Type B pancreatic cell (in vitro differentiated cells): Measurements from ENCODE around the gene POFUT2. TPM values are rescaled to one million over a fixed set of nuclear protein-coding genes. Genes with fewer than 3 reads are reported as not detected.

Experiments
- DNase-seq: peaks from one replicate; pipeline ENCODE4 v3.0.0; 2021; ENCODE audit warnings: mixed read lengths; ENCODE audit not compliant: unreplicated experiment; ENCODE audit errors: extremely low spot score
- H3K27ac Mint-ChIP-seq: 2 replicates; pipeline ENCODE4 v1.8.0; 2021; ENCODE audit warnings: mild to moderate bottlenecking, mixed read lengths
- H3K27me3 Mint-ChIP-seq: 2 replicates; pipeline ENCODE4 v1.8.0; 2021; ENCODE audit warnings: mixed read lengths
- H3K36me3 Mint-ChIP-seq: 2 replicates; pipeline ENCODE4 v1.8.0; 2021; ENCODE audit warnings: mixed read lengths
- H3K4me1 Mint-ChIP-seq: one replicate; pipeline ENCODE4 v1.8.0; 2021; ENCODE audit warnings: mixed read lengths; ENCODE audit not compliant: unreplicated experiment
- H3K4me3 Mint-ChIP-seq: 2 replicates; pipeline ENCODE4 v1.8.0; 2021; ENCODE audit warnings: mild to moderate bottlenecking, mixed read lengths
- H3K9me3 Mint-ChIP-seq: 2 replicates; pipeline ENCODE4 v1.8.0; 2021; ENCODE audit warnings: mixed read lengths
- total RNA-seq: library from RNA; stranded (reverse); gene quantifications from 2 replicates; pipeline ENCODE4 v1.2.1, GENCODE V29; 2021; ENCODE audit warnings: low replicate concordance
- TF ChIP-seq, protein P1 (sequence below): fragments of 200-600 bp; sonication (generic); conservative IDR thresholded peaks from 2 replicates; pipeline ENCODE4 v1.5.0; 2021; ENCODE audit warnings: antibody characterized with exemption, mild to moderate bottlenecking

POFUT2 gene
- total RNA-seq, 1 donor from 2014 or later: 52.8 TPM

GRCh38 chr21:45224189-45224938, 63.3 kb downstream of the POFUT2 start:
- H3K4me3 Mint-ChIP-seq: no peak overlapping the region
- H3K4me1 Mint-ChIP-seq: peaks cover 5% of the 10 kb centered on the region
- DNase-seq: no peak
- no peak overlapping the region for H3K27ac Mint-ChIP-seq
- no peaks in the 10 kb centered on the region for H3K27me3 Mint-ChIP-seq
- H3K9me3 Mint-ChIP-seq: no peaks in the 10 kb centered on the region
- peaks cover 3% of the 10 kb centered on the region for H3K36me3 Mint-ChIP-seq
- TF ChIP-seq, protein P1, sequence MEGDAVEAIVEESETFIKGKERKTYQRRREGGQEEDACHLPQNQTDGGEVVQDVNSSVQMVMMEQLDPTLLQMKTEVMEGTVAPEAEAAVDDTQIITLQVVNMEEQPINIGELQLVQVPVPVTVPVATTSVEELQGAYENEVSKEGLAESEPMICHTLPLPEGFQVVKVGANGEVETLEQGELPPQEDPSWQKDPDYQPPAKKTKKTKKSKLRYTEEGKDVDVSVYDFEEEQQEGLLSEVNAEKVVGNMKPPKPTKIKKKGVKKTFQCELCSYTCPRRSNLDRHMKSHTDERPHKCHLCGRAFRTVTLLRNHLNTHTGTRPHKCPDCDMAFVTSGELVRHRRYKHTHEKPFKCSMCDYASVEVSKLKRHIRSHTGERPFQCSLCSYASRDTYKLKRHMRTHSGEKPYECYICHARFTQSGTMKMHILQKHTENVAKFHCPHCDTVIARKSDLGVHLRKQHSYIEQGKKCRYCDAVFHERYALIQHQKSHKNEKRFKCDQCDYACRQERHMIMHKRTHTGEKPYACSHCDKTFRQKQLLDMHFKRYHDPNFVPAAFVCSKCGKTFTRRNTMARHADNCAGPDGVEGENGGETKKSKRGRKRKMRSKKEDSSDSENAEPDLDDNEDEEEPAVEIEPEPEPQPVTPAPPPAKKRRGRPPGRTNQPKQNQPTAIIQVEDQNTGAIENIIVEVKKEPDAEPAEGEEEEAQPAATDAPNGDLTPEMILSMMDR: no peak

DNA sequence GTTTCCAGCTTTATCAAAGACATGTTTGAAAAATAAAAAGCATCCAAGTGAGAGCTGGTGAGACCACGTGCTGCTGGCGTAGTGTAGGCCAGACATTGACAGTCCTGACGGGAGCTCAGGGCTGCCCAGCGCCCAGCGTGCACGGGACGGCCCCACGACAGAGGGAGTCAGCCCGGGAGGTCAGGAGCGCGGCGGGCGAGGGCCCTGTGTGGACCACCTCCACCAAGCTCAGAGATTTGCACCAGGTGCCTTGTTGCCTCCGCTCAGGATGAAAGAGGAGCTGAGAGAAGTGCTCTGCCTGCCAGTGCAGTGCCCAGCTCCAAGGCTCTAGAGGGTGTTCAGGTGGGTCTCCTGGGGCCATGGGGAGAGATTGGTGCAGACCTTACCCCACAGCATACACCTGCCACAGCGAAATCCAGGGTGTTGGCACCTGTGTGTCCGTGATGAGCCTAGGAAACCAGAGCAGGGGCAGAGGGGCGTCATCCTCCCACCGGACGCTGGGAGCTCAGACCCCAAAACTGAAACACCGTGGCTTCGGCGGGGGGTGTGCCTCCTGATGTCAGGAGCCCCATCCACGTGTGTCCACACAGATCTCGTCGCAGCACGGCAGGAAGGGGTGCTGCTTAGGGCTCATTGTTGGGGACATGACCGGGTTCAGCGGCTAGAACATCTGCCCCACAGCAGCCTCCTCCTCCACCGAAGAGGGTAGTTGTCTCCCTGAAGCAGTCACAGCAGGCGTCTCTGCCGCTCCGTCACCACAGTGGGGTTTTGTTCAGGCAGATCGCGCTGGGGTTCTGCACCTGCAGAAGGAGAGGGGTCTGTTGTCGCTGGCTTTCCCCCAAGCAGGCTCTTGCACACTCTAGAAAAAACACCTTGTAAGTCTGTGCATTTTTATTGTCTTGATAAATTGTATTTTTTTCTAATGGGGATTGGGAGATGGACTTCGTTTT, 64.2 kb downstream of the POFUT2 start:
- no peaks in the 10 kb centered on the region for H3K9me3 Mint-ChIP-seq
- no peak for DNase-seq
- H3K27ac Mint-ChIP-seq: no peak overlapping the region
- no peaks in the 10 kb centered on the region for H3K27me3 Mint-ChIP-seq
- TF ChIP-seq, protein P1: no peak
- peaks cover 3% of the 10 kb centered on the region for H3K36me3 Mint-ChIP-seq
- no peak overlapping the region for H3K4me3 Mint-ChIP-seq
- peaks cover 5% of the 10 kb centered on the region for H3K4me1 Mint-ChIP-seq

- Mint-ChIP-seq H3K27ac (no peak overlapping the region), H3K36me3 (peaks cover 3% of the 10 kb centered on the region), H3K4me3 (no peak overlapping the region), H3K27me3 (no peaks in the 10 kb centered on the region), H3K4me1 (no peaks in the 10 kb centered on the region), H3K9me3 (no peaks in the 10 kb centered on the region)
- TF ChIP-seq, protein P1: no peak
- no peak for DNase-seq
Measured at GRCh38 chr21:45222001-45222400, 65.7 kb downstream of the POFUT2 start.

DNA sequence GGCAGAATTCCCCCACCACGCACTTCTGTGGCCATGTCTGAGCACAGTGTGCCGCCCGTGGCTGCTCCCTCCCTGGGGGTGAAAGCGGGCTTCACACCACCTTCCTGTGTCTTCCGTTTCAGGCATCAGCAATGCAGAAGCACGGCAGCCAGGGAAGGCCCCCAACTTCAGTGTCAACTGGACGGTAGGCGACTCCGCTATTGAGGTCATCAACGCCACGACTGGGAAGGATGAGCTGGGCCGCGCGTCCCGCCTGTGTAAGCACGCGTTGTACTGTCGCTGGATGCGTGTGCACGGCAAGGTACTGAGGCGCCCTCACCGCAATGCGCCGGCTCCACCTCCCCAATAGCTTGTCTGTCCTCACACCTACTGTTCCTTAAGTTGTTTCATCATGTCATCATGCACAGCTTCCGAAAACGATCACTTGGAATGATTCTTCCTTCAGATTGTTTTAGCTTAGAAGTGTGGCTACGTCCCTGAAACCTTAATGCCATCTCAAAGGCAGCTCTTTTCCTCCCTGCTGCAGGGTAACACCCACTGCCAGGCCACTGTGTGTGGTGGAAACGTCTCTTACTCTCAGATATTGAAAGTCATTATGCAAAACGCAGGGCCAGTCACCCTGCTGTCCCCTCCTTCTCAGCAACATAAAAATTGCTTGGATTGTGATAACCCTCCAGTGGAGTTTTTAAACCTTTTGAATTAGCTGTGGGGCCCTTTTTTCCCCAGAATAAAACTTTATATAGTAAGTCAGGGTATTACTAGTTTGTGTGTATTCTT, 66.8 kb downstream of the POFUT2 start:
- Mint-ChIP-seq H3K4me1 (no peaks in the 10 kb centered on the region), H3K27ac (no peak overlapping the region), H3K4me3 (no peak overlapping the region), H3K36me3 (peaks cover 3% of the 10 kb centered on the region), H3K9me3 (no peaks in the 10 kb centered on the region), H3K27me3 (no peaks in the 10 kb centered on the region)
- TF ChIP-seq, protein P1: no peak
- DNase-seq: no peak

- H3K9me3 Mint-ChIP-seq: no peaks in the 10 kb centered on the region
- H3K27me3 Mint-ChIP-seq: no peaks in the 10 kb centered on the region
- no peak overlapping the region for H3K4me3 Mint-ChIP-seq
- H3K36me3 Mint-ChIP-seq: peaks cover 3% of the 10 kb centered on the region
- no peaks in the 10 kb centered on the region for H3K4me1 Mint-ChIP-seq
- no peak for DNase-seq
- TF ChIP-seq, protein P1: no peak
- H3K27ac Mint-ChIP-seq: no peak overlapping the region
Measured at GRCh38 chr21:45220071-45220481, 67.6 kb downstream of the POFUT2 start.
